T-helper 2 cell (primary cell): ENCODE data around the gene LMO3.
"Not testable (repeated sequence)": the region's sequence is repeated elsewhere in the genome, so short reads cannot be mapped to it uniquely, and the experiment has no call there.

Experiments
- DNase-seq, 5 experiments: peaks; one replicate each; pipeline versions ENCODE4 v3.0.0 to v3.0.0-alpha.2; 2012 to 2022

LMO3 gene

DNA sequence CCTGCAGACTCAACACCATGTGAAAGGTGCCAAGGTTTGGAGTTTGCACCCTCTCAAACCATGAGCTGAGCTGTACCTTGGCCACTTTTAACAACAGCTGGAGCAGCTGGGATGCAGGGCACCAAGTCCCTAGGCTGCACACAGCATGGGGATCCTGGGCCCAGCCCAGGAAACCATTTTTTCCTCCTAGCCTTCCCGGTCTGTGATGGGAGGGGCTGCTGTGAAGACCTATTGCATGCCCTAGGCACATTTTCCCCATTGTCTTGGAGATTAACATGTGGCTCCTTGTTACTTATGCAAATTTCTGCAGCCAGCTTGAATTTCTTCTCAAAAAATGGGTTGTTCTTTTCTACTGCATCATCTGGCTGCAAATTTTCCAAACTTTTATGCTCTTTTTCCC is 68.3 kb downstream of the LMO3 start:
- not testable (repeated sequence) for DNase-seq

DNA sequence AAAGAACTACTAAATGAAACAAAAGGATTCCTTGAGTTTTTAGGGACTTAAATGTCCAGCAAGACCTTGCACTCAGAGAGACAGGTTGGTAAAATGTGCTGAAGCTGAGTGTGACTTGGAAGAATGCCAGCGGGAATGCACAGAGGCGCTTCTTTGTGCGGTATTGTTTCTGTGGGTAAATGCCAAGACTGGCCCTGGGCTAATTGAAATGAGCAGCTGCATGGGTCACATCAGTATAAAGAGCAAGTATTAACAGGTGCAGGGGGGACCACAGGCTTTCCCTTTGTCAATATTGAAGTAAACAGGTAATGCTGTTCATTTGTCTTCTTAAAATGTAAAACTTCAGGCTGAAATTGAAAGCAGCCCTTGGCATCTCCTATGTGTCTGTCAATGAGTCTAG is 74.3 kb downstream of the LMO3 start:
- DNase-seq, result no peak

DNA sequence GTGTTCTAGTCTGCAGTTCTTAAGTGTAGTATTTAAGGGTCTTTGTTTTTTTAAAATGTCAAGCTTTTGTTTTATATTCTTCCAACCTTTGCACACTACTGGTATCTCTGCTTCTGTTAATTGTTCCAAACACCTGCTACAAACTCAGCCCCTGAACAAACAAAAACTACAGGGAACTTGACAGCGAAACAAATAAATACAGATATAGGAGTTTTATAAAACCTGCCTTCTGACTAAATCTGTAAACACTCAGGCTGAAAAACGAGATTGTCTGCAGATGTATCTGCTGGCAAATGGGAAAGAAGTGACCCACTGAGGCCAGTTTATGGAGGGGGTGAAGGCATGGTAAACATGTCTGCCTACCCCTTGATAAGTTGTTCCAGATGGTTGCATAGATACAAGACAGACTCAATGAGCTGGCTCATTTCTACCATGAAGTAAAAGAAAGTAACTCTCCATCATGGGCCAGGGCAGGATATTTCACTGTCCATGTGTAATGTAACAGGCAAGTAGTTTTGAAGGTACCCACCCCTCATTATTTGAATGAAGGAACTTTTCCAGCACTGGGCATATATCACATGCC is 75.6 kb downstream of the LMO3 start:
- DNase-seq, result no peak

GRCh38 chr12:16526693-16527092 is 79.3 kb downstream of the LMO3 start:
- DNase-seq, result no peak

DNA sequence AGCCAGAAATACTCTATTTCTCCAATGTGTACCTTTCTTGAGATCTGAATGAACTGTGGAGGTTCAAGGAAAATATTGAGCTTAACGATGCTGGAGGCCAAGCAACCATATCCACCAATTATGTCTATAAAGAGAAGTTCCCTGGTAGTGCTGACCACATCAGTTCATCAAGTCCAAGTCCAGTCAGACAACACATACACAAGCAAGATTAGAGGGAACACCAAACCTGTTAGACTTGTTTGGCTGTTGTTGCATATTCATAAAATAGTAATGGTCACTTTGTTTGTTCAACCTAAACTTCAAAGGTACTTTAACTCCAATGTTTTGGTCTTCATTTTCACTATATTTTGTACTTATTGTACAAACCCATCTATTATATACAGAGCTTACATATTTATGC is 81.6 kb downstream of the LMO3 start:
- no peak for DNase-seq

GRCh38 chr12:16523951-16524331 is 82.0 kb downstream of the LMO3 start:
- DNase-seq, result no peak

DNA sequence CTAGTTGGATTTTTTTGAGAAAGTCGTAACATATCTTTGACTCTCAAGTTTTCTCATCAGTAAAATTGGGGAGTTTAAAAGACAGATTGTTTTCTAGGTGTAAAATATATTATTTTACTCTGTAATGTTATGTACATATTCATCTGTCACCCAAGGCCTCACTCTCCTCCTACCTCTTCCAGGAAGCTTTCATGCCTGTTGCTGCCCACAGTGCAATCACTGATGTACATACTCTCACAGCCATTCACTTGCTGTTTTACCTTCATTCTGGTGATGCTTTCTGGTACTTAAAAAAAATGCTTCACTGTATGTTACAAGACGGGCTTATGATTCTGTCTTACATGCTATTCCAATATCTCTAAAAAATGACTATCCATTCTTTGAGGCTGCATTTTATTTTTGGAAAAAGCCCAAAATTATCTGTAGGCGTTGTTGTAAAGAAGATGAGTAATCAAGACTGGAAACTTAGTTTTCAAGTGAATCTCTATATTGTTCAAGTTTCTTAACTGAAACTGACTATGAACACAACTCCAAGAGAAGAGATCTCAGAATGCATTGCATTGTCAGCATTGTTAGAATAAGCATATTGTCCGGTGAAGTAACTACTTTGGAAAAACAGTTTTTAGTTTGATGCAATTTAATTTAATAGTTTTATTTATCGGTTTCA is 82.5 kb downstream of the LMO3 start:
- DNase-seq, result no peak

DNA sequence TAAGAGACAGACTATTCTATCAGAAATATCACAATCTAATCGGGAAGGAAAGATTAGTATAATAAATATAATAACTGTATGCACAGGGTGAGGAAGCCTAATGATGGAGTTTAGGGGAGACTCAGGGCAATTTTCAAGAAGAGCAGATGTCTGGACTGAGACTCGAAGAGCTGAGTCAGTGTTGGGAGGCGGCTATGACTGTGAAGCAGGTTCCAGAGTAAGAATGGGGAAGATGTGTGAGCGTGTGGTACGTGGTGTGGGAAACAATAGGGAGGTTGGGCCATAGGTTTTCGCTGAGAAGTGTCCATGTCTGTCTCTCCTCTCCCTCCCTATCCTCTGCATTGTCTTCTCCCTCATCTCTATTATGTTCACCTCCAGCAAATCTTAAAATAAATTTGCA is 85.6 kb downstream of the LMO3 start:
- DNase-seq, result no peak

GRCh38 chr12:16515666-16516065 is 90.3 kb downstream of the LMO3 start:
- DNase-seq, result no peak

- no peak for DNase-seq
Observed at GRCh38 chr12:16513231-16513630, 92.7 kb downstream of the LMO3 start.

DNA sequence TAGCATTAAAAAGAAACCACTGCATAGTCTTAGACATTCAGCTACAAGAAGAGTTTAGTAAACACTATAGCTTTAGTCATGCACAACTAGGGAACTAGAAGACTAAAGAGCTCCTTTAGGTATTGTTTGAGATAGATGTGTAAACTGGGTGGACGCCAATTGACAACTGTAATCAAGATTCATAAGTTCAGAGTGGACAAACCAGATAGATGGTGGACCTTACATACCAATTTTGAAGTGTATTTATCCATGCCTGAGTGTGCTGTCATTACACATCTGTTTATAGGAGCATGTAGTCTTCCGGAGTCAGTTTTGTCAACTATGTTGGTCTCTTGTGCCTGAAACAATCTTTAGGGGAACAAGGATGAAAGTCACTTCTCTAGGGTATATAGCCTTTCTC is 96.6 kb downstream of the LMO3 start:
- no peak for DNase-seq

DNA sequence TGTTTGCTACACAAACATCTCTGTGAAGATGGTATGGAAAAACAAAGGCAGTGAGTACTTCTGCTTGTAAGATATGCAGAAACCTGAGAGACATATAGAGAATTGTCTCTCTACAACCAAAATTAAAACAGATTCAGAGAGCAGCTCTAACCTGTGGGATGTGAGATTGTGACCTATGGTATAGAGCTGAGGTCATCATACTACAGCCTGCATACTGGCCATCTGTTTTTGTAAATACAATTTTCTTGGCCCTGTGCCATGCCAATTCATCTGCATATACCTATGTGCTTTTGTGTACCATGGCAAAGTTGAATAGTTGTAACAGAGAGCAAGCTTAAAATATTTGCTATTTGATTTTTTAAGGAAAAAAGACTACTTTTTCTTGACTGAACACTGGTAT is 99.6 kb downstream of the LMO3 start:
- DNase-seq, result no peak

DNA sequence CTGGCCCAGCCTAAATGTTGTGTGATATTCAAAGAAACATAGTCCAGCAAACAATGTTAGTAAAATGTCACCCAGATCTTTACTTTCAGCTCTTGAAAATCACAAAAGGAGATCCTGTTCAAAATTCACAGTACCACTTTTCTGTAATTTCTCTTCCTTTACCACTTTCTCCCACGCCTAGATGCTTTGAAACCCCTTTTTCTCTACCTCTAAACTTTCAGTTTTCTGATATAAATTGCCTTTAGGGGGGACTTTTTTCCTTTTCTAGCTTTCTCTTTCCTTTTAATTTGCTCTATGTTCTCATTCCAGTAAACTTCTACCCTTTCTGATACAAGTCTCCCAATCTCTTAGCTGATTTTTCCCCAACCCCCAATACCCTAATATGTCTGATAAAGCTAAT is 101.8 kb downstream of the LMO3 start:
- DNase-seq, result no peak

GRCh38 chr12:16499611-16500010 is 106.4 kb downstream of the LMO3 start:
- DNase-seq, result no peak
